HG03378 (cell line): ENCODE data around the gene BEND3.
"Not testable (repeated sequence)": the region's sequence is repeated elsewhere in the genome, so short reads cannot be mapped to it uniquely, and the experiment has no call there.

Experiments used
- ATAC-seq: cut with Tn5 transposase; IDR thresholded peaks from one replicate; pipeline ENCODE4 v1.9.1; 2021; ENCODE audit warnings: mild to moderate bottlenecking, moderate library complexity; ENCODE audit not compliant: unreplicated experiment

The BEND3 gene

DNA sequence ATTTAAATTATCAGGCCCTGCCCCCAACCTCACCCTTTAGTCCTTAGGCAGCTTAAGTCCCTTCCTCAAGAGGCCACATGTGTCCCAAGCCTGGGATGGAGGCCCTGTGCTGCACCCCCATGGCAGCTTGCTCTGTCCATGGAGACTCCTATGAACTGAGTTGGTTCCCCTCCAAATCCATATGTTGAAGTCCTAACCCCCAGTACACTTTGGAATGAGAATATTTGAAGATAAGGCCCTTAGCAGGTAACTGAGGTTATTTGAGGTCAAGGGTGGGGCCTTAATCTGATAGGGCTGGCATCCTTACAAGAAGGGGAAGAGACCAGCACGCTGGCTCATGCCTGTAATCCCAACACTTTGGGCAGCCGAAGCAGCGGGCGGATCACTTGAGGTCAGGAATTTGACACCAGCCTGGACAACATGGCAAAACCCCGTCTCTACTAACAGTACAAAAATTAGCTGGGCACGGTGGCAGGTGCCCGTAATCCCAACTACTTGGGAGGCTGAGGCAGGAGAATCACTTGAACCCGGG lies 6.7 kb upstream of the BEND3 start:
- ATAC-seq: no peak

DNA sequence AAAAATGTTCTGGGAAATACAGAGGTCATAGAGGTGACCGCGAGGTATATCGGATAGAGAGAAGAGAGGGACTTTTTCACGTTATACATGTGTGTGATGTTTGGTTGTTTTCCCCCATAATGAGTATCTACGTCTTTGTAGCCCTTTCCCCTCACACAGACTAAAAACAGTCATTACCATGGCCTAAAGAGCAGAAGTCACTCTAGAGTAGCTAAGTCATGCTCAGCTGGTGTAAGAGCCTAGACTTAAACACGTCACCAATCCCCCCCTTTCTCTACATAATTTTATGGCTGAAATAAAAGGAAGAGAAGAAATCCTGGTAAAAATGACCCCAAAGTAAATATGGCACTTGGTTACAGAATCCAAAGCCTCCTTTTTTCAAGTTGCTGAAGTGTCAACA lies 6.0 kb upstream of the BEND3 start:
- no peak for ATAC-seq

DNA sequence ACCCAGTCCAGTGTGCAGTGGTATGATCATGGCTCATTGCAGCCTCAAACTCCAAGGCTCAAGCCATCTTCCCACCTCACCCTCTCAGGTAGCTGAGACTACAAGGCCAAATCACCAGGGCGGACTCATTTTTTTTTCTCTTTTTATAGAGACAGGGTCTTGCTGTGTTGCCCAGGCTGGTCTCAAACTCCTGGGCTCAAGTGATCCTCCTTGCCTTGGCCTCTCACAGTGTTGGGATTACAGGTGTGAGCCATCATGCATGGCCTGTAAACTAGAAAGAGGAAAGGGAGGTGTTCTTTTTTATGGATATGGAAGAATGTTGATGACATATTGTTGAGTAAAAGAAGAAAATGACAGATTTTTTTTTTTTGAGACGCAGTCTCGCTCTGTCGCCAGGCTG lies 5.1 kb upstream of the BEND3 start:
- ATAC-seq: no peak

DNA sequence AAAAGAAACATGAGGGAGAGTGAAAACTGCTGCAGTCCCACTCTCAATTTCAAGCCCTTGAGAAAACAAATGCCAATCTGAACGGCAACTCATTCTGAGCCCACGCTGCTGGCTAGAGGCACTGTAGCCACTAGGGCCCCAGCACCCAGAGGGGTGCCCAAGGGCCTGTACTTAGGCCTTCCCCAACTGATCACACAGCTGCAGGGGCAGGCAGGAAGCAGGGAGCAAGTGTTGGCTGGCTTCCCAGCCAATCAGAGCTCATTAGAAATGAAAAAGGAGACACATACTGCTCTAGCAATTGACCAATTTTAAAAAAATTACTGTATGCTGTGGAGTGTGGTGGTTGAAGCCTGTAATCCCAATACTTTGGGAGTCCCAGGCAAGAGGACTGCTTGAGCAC lies 3.7 kb upstream of the BEND3 start:
- no peak for ATAC-seq

DNA sequence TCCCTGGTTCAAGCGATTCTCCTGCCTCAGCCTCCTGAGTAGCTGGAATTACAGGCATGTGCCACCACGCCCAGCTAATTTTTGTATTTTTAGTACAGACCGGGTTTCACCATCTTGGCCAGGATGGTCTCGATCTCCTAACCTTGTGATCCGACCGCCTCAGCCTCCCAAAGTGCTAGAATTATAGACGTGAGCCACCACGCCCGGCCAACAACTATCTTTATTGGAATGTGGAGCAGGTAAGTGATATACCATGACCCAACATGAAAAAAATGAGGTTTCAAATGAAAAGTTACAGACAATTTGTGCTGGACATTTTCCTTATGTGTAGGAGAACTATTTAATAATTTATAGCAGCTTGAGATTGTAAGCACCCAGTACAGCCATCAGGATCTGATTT lies 3.2 kb upstream of the BEND3 start:
- not testable (repeated sequence) for ATAC-seq

DNA sequence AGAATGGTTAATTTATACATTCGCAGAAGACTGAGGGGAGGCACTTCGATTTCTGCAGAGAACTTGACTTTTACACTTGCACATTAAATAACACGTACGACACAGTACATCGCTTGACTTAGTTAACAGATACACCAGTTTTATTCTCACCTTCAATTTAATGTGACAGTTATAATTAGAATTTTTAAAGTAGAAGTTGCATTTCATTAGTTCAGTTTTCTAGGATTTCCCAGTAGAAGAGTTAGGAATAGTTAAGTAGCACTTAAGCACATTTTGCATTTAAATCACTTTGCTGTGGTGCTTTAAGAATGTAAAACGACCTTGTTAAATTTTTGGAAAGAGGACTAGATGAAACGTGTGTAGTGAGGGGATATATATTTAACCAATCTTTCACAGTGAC lies 1.6 kb upstream of the BEND3 start:
- no peak for ATAC-seq

DNA sequence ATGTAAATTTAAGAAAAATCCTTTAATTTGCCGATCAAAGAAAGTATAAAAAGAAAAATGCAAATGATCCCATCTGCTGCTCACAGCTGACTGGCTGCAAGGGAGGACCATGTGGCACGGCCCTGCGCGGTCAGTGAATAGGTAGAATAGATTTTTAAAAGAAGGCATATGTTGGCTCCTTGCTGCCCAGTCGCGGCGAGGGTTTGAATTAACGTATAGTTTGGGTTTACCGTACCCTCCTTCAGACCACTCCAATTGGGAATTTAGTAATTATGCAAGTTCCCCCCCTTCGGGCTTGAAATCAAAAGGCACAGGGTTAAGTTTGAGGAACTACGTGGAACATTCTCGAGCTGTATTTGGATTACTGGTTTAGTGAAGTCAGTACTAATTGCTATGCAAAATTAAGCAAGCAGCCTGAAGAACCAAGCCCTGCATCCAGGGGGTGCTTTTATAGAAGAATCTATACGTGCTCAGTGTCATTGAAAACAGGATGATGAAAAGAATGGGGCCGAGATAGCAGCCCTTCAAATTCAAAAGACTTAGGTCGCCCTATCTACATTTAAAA lies 1.1 kb upstream of the BEND3 start:
- peak; percentile 38 for ATAC-seq

DNA sequence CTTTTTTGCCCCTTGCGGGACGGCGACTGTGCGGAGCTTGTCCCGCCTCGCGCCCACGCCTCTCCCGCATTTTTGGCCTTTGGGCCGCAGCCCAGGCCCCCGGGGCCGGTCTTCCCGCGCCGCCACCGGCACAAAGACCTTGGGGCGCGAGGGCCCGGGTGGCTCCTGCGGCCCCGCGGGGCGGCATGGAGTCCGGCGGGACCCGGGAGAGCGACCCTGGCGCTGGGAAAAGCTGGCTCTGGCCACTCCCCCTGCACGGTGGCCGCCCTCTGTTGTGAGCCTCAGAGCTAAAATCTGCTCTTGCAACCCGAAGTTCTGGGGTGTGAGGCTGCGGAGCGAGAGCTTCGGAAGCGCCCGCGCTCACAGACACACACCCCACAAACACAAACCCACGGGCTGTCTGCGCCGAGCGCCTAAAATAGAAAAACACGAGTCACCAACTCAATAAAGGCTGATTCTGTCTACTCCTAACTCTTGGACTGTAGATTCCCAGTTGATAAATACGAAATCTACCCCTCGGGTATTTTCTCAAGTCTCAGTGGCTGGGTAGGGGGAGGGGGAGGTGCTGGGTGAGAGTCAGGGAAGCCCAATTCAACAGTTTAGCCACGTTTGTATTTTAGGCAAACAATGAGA lies 496 bp upstream of the BEND3 start:
- ATAC-seq: peak; percentile 8

DNA sequence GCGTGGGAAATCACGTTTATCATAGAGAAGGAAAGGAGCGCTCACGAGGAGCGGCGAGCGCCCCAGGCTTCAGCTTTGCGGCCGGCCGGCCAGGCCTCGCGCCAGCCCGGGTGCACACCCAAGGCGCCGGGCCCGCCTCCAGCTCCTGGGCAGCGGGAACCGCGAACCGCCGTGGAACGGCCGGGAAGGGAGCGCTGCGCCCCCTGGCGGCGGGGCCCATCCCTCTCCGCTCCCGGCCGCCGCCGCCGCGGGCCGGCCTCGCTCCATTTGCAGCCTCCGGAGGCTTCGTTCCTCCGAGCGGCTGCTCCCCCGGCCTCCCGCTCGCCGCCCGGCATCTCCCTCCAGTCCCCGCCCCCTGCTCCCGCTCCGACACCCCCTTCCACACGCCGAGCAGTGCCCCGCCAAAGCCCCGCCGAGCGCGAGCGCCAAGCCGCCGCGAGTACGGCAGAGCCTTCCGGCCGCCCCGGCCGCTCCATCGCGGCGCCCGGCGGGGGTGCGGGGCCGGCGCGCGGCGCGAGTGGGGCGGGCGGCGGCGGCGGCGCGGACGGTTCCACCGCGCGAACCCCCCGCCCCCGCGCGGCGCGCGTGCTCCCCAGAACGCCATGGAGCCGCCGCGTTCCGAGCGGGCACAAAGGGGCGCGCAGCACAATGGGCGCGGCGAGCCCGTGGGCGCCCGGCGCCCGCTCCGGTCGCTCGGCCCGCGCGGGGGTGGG lies 946 bp downstream of the BEND3 start:
- ATAC-seq: peak; percentile 50

DNA sequence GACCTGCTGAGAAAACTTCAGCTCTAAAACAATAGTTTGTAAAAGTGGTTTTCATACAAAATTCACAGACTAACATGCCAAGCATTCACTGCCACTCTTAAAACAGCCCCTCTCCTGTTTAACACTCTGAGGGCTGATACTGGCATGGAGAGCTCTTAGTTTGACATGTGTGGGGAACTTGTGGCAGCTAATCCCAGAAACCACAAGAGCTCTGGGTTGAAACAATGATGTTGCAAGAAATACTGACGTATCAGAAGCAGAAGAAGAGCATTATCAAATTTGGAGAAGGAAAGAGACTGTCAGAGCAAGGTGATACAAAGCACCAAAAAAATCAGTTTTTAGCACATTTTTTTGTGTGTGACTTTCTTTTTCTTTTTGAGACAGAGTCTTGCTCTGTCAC lies 5.1 kb downstream of the BEND3 start:
- no peak for ATAC-seq

DNA sequence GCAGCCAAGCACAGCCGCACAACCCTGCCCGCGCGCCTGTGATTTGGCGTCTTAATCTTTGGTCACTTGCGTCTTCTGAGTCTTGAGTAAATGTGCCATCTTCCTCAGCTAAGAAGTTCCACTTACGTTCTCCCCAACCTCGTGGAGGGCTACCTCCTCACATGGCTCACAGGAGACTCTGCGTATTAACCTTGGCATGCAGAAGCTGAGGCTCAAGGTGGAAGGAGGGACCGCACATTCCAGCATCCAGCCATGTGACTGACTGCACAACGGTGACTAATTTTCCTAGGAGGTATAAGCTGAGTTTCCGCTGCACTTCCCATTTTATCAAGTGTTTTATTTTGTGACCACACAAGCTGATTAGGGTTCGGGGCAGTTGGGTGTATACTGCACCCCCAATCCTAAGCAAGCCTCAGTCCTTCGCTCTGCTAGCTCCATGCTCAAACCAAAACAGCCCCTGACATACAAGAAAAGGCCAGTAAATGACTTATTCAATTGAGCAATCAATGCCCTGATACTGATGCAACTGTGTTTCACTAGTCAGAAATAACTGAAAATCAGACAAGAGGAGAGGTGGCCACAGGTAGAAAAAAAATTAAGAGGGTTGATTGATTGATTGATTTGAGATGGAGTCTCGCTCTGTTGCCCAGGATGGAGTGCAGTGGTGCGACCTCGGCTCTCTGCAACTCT lies 7.0 kb downstream of the BEND3 start:
- no peak for ATAC-seq

DNA sequence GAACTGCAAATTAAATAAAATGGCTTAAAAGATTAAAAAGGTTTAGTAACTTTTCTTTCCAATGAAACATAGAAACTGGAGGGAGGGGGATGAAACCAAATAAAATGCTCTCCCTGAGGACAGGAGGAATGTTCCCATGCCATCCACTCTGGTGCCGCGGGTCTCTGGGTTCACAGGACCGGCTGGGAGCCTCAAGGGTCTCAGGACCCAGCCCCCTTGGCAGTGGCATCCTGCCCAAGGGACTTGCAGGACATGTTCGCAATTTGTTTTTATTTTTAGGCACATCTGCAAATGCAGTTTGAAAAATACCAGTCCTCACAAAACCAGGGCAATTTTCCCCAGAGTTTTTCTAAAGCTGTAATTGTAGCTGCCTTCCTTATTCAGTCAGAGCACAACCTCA lies 7.5 kb downstream of the BEND3 start:
- ATAC-seq: no peak

DNA sequence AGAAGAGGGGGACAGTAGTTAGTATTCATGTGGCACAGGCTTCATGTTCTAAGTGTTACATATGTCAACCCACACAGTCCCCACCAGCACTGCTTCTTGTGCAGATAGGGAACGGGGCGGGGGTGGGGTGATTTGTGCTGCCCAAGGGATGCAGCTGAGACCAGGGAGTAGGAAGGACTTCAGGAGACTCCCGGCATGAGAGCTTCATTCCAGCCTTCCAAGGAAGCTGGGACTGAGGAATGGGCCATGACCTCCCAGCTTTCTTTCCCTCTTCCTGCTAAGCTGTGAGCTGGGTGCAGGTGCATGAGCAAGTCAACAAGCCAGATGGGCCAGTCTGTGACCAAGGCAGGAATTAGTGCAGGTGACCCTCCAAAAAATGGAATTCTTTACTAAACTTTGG lies 9.2 kb downstream of the BEND3 start:
- no peak for ATAC-seq

DNA sequence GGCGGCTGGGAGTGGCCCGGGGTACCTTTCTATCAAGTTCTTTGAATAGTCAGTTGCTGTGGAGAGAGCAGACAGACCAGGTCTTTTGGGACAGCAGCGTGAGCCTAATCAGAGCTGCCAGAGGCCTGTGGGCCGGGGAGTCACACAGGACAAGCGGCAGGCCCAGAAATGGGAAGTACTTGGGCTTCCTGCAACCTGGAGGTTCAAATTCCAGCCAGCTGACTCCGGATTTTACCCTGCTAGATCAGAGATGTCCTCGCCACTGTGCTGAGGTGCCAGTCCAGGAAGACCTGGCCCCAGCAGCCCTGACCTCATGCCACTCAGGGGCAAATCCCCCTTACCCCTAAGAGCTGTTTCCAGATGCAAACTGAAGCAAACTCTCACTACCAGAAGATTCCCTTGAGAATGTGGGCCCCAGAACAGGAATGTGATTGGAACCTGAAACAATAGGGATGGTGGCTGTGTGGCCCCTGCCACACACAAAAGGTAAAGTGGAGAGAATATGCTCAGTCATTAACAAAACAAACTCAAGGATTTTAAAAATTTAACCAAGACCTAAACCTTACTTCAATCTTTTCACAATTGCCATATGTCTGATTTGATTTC lies 9.7 kb downstream of the BEND3 start:
- ATAC-seq: no peak

DNA sequence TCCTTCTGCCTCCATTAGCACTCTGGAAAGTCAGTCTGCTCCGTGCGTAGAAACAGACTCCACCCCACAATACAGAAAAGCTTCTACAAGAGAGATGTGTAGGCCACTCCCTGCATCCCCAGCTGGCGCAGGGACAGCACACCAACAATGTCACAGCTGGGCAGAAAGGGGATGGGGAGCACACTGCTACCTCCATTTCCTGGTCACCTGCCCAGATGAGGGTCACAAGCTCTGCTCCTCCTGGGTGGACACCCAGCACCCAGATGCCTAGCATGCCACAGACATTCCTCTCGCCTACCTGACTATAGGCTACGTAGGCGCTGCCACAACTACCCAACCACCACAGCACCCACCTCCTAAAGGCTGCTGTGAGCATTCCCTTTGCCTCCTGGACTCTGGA lies 12.2 kb downstream of the BEND3 start:
- ATAC-seq: no peak

DNA sequence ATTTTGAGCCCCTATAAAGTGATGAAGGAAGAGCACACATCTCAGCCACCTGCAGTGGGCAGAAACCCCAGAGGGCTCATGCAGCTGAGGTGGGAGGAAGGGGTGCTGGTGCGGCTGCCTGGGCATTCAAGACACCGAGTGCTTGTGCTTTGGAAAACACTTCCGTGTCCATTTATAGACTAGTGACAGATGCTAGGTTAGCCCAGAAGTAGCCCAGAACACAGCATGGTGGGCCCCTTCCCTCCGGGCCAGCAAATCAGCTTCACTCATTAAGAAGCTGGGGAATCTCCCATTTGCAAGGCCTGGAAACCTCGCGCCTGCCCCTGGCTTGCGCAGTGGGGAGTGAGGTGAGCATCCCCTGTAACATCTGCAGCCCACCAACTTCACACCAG lies 12.9 kb downstream of the BEND3 start:
- ATAC-seq: no peak

DNA sequence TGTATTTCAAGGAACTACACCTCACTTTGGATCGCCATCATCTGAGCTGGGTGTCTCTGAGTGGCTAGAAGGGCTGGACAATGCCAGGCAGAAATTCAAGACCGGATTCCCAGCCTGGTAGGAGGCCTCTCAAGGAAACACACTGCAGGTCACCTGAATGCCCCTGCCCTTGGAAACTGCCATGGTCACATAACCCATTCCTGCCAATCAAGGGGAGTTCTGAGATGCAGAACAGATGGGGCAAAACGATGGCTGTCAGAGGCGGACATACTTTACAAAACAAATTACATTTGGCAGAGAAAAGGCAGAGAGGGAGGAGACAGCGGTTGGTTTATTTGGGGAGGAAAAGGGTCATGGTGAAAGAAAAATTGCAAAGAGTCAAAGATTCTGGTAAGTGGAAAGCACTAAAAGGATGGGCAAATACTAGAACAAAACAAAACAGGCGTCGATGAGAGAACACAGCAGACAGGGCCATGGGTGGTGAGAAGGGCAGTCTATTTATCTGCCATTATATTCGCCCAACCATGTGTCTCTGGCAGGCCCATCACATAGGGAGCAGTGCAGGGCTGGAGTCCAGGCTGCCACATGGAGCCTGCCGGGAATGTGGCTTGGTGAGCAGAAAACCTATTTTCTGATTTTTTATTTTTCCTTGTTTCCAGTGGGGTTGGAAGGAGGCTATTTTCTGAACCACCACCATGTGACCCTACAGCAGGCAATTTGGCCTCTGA lies 13.5 kb downstream of the BEND3 start:
- ATAC-seq: no peak

DNA sequence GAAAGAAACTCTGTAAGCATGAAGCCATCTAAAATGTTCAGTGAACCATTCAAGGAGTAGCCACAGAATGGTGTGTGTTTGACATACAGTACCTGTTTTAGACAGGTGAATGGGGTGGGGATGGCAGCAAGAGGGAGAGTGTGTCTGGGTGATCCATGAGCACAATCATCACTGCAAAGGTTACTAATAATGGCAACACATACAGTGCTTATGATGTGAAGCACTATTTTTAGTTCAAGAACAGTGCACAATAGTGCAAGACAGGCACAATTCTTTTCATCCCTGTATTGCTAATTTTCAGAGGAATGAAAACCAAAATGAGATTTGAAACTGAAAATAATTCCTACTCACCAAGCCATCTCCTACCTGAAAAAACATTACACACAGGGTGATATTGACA lies 14.1 kb downstream of the BEND3 start:
- no peak for ATAC-seq

DNA sequence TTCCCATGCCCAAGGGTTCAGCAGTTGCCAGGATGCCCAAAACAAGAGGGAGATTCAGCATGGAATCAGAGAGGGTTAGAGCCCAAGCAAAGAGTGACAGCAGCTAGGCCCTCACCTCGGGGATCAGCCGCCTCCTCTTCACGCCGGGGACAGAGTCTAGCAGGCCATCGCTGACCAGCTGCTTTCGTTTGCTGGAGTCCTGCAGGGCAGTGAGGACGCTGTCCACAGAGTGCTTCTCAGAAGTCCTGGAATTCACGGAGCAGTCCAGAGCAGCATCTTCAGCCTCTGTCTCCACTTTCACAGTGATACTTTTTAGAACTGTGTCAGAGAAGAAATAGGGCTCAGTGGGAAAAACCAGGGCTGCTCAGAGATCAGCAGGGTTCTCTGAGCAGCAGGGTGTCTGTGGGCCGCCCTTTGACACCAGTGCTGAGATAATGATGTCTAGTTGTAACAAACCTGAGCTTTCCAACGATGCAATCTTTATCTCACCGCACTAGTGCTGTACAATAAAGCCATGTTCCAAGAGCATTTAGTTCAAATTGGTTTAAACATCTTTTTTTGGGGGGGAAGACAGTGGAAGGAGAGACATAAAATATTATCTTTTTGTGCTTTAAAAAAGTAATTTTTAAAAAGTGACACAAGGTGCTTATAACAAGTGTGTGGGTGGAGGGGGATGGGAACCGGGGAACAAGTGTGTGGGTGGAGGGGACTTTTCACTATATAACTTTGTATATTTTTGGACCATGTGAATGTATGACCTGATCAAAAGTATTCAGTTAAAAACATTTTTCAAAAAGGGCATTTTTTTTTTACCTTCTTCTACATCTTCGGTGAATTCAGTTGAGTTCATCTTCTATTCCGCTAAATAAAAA lies 16.6 kb downstream of the BEND3 start:
- ATAC-seq: no peak

DNA sequence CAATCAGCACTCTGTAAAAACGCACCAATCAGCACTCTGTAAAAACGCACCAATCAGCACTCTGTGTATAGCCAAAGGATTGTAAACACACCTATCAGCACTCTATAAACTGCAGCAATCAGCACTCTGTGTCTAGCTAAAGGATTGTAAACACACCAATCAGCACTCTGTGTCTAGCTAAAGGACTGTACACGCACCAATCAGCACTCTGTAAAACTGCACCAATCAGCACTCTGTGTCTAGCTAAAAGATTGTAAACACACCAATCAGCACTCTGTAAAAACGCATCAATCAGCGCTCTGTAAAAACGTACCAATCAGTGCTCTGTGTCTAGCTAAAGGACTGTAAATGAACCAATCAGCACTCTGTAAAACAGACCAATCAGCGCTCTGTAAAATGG lies 30.9 kb downstream of the BEND3 start:
- not testable (repeated sequence) for ATAC-seq
